Stimulated activated CD8-positive, alpha-beta memory T cell treated with anti-CD3 and anti-CD28 coated beads, Interleukin-15, amount 100 ng/mL, for 48 hours (primary cell): ENCODE results near the gene FGF3.

Experiments used
- DNase-seq, 2 donors: peaks; one replicate each; pipeline ENCODE4 v3.0.0-alpha.2; 2020; ENCODE audit warnings: low read depth in 2 of 2

The FGF3 gene

GRCh38 chr11:69844396-69844795 lies 25.2 kb upstream of the FGF3 start:
- no peak for DNase-seq

DNA sequence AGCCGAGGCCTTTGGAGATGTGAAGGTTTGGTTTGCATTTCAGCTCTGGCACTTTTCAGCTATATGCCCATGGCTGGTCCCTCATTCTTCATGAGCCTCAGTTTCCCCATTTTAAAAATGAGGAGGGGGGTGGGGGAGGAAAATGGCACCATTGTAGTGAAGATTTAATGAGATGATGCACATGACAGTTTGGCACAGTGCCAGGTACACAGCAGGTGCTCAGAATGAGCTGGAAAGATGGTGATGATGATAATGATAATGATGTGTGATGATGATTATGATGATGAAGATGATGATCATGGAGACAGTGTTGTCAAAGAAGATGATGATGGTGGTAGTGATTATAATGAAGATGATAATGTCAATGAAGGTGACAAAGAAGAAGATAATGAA lies 24.3 kb upstream of the FGF3 start:
- DNase-seq: no peak

DNA sequence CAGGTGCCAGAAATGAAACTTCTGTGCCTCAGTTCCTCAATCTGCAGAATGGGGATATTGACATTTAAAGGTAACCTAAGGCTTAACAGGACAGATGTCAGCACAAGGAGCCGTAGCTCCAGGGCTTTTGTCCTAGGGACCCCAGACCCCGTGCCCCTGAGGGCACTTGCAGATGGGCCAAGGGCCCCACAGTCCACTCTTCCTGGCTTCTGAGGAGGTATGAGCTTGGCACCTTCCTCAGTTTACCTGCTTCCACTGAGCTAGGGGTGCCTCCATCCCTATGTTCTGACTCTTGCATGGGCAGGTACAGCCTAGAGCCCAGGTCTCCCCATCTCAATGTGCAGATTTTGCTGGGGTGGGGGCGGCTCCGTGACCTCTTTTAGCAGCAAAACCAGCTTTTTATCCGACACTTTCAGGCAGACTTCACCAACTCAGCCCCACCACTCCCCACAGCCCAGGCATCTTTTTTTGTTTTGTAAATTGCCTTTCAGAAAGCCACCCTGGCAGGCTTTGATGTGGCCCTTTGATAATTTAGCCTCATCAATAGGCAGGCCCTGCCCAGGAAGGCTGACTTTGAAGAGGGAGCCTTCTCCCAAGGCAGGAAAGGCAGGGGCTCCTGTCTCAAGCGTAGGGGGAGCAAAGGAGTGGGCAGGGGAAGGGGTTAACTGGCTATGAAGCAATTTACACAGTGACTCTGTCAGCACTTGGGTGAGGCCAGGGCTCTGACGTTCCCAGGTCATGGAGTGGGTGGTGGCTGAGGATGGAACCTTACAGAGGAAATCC lies 23.7 kb upstream of the FGF3 start:
- DNase-seq: no peak

DNA sequence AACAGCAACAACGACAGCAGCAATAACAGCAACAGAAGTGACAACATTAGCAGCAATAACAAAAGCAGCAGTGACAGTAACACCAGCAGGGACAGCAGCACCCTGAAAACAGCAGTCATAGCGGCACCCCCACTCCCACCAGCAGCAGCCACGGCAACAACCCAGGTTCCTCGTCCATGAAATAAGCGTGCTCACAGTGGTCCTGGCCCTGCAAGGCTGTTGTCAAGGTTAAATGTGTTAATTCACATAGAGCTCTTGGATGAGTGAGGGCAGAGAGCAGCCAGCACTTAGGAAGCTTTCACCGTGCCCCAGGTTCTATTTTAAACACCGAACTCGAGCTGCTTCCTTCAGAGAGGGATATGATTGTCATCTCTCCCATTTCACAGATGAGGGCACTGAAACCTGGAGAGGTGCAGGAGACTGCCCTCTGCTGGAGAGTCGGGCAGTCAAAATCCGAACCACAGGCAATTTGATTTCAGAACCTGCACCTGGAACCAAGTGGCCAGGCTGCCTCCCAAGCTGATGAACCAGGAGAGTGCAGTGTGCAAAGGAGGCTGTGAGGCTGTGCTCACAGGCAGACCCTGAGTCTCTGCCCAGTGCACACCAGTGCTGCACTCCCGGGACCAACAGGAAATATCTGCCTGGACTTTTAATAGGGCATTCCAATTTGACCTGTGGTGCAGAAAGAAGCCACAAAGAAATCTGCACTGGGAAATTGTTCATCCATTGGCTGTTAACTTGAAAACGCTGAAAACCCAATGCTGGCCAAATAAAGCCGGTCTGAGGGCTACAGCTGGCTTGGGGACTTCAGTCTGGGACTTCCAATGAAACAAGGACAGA lies 22.9 kb upstream of the FGF3 start:
- no peak for DNase-seq

GRCh38 chr11:69841170-69841858 lies 22.1 kb upstream of the FGF3 start:
- DNase-seq: no peak

GRCh38 chr11:69840371-69841169 lies 21.4 kb upstream of the FGF3 start:
- DNase-seq: no peak

GRCh38 chr11:69839516-69839915 lies 20.3 kb upstream of the FGF3 start:
- no peak for DNase-seq

DNA sequence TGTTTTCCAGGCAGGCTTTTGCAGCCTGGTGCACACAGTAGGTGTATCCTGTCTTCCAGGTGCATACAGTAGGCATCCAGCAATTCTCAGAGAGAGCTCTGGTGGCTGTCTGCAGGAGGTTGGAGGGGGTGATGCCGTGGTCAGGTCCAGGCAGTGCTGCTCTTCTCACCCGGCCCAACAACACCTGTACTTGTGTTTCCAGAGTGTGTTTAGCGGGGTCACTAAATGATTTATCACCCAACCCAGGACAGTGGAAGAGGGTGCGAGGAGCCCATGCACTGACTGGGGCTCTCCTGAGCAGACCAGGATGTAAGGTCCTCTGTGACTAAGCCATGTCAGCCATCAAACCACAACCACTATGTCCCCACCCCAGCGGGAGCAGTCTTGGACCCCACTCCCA lies 18.6 kb upstream of the FGF3 start:
- no peak for DNase-seq

- no peak for DNase-seq
Observed at GRCh38 chr11:69836401-69836800, 17.2 kb upstream of the FGF3 start.

GRCh38 chr11:69834811-69835800 lies 15.9 kb upstream of the FGF3 start:
- no peak for DNase-seq

DNA sequence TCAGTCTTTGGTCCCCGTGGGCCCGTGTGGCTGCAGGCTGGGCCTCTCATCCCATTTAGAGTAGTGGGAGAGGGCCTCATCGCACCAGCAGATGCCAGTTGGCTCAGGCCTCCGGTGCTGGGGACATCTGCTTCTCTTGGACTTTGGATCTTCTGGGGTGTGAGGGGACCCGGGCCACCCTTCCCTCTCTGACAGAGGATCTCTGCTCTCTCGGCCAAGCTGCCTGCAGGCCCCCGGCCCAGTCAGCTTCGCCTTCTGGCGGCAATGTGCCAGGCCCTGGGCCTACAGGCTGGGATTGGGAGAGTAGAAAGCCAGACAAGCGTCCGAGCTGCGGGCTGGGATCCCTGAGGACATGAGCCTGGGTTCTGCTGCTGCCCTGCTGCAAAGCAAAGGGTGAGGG lies 15.0 kb upstream of the FGF3 start:
- DNase-seq: no peak

GRCh38 chr11:69832561-69833413 lies 13.6 kb upstream of the FGF3 start:
- no peak for DNase-seq

GRCh38 chr11:69831985-69832384 lies 12.8 kb upstream of the FGF3 start:
- no peak for DNase-seq

- no peak for DNase-seq
Observed at GRCh38 chr11:69830086-69830485, 10.9 kb upstream of the FGF3 start.

GRCh38 chr11:69828971-69829344 lies 9.7 kb upstream of the FGF3 start:
- DNase-seq: no peak

DNA sequence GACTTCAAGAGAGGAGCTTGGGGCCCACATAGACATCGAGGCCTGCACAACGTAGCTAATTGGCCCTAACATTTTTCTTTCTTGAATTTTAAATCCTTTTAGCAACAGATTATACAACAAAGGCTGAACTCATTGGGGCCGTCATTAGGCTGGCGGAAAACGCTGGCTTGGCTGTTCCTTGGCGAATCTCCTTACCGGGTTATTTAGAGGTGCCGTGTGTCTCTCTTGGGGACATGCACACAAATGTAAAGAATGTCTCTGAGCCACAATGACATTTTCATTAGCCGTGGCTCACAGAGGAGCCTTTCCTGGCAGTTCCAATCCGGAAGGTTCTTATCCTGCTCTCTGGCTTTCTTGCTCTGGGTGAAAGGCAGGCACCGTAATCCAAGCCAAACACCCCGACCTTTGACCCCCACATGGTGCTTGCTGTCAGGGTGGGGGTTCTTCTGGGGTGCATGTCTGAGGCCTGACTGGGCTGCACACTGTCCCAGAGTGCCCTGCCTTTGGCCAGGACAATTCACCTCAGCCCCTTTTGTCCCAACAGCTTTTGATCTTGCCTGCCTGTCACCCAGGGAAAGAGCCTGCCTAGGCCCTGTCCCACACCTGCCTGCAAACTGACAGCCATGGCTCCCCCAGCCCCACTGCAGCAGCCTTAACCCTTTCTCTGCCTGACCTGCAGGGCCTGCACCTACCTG lies 9.2 kb upstream of the FGF3 start:
- DNase-seq: no peak

DNA sequence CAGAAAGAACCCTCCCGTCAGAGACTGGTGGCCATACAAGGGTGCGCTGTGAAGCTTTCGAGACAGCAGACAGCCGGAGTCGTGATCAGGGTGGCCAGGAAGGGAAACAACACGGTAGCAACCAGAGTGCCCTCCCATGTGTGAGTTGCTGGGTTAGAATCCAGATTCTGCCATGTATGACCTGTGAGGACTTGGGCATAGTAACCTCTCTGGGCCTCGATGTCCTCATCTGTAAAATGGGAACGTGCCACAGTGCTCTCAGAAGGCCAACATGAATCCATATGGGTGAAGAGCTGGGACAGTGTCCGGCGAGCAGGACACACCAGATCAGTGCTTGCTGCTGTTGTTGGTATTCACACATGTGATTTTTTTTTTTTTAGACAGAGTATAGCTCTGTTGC lies 7.6 kb upstream of the FGF3 start:
- no peak for DNase-seq

DNA sequence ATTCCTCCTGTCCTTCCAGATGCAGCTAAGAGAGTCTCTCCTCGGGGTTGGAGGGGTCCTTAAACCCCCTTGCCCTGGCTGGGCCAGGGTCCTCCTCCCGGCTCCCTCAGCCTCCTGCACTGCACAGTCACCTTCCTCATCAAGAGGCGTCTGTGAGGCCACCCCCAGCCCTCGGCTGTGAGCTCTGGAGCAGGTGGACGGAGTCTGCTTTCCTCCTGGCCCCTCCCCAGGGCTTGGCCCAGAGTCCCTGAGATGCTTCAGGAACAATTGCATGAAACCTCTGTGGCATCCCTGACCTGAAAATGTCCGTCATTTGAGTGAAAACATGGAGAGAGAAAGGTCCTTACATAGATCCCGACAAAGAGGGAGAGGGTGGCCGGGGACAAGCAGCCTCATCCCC lies 6.7 kb upstream of the FGF3 start:
- no peak for DNase-seq
